Tibial nerve (tissue), 3 donors: Measurements from ENCODE around the gene GUCA2B.

Experiments
- CTCF ChIP-seq, 5 experiments: fragments of 200-600 bp in 3 of 5; fragments of 450-650 bp in 2 of 5; sonication (generic) in 3 of 5; IDR thresholded peaks; one replicate each; pipeline ENCODE4 v1.5.1; 2016 to 2019; ENCODE audit warnings: antibody characterized with exemption in 5 of 5, mild to moderate bottlenecking in 3 of 5, moderate library complexity in 2 of 5
- POLR2A ChIP-seq, 2 donors: fragments of 450-650 bp; IDR thresholded peaks; one replicate each; pipeline ENCODE4 v1.6.1; 2017; ENCODE audit warnings: antibody characterized with exemption in 2 of 2, mild to moderate bottlenecking in 2 of 2, moderate library complexity in 2 of 2

- TF ChIP-seq POLR2A (IDR thresholded peaks at IDR 0.05) (no peak), CTCF (IDR thresholded peaks at IDR 0.05) (no peak)
Observed at GRCh38 chr1:42105025-42105424, 48.2 kb upstream of the GUCA2B start.
